GM12892 (cell line): ENCODE results near the gene ADGRD1.

Experiments
- POLR2A ChIP-seq: IDR thresholded peaks from 2 replicates; pipeline ENCODE4 v1.6.1; 2011; ENCODE audit warnings: low read depth, low read length, control low read depth
- POLR2AphosphoS5 ChIP-seq: IDR thresholded peaks from 2 replicates; pipeline ENCODE4 v1.6.1; 2011; ENCODE audit warnings: low read depth, low read length, control low read depth
- TAF1 ChIP-seq: IDR thresholded peaks from 2 replicates; pipeline ENCODE4 v1.6.1; 2011; ENCODE audit warnings: low read depth, mild to moderate bottlenecking, control low read depth, low read length, borderline replicate concordance

DNA sequence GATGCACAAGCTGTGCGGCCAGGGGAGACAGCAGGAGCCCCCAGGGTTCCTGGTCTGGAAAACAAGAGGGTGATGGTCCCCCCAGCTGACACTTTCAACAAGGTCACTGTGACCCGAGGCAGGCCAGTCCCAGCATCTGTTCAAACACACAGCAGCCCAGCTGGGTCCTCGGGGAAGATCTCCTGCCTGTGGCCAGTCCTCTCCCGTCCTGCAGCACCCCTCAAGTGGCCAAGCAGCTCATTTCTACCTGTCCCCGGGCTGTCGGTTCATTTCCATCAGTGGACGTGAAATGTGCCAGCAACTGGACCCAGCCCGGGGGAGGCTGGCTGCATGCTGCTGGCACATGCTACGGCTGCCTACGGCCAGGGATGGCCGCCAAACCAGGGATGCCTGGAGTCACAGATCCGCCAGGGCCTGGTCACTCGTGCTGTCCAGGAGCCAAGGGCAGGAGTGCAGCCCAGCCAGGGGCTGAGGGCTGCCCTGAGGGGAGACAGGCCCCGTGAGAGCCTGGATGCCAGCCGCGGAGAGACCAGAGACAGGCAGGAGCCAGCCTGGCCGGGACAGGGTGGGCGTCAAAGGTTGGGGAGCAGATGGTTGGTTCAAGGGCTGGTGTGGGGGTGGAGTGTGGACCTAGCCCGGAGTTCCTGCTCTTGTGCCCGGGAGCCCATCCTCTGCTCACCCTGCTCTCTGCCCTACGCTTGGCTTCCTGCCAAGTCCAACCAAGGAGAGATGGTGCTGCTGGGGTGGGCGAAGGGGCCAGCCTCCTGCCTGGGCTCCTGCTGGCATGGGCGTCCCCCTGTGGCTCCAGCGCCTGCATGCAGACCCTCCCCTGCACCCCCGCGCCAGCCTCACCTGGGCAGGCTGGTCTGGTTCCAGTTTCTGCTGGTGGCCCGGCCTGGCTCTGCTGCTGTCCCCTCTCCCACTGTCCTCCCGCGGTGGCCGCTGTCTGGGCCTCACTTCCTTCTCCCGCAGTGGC, 143.8 kb downstream of the ADGRD1 start:
- no peak for TF ChIP-seq POLR2A
- no peak for TF ChIP-seq TAF1
- no peak for TF ChIP-seq POLR2AphosphoS5
